ENCODE results near the gene ZSCAN1.

Gene ZSCAN1

DNA sequence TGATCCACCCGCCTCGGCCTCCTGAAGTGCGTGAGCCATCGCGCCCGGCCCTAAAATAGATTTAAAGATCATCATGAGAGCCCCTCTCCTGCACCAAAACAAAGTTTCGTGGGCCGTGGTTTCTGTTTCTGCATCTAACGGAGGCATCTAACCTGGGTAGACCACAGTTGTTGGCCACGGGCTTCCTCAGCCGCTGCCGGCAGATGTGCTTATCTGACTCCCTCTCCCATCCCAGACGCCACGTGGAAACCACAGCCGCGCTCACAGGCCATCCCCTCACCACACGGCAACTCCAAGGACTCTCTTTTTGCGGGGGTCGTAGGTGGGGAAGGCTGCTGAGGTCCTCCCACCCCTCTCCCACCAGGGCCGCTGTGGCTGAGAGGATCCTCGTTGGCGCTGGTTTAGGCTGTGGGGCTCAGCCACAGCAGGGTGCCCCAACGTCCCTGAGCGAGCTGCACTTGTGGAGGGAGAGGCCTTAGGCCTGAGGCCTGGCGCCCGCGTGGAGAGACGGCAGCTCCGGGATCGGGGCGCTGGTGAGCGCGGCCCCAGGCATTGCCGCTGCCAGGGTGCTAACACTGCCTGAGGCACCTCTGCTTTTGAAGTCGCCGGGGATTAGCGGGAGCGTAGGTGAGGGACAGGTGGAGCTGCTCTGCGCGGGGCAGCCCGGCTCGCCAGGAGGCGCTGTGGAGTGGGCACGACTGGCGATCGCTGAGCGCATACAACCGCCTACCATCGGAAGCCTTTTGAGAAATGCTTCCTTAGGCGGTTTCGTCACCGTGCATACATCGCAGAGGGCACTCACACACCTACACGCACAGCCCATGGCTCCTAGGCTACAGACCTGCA lies 8.9 kb downstream of the ZSCAN1 start:
- no peak for FAIRE-seq

DNA sequence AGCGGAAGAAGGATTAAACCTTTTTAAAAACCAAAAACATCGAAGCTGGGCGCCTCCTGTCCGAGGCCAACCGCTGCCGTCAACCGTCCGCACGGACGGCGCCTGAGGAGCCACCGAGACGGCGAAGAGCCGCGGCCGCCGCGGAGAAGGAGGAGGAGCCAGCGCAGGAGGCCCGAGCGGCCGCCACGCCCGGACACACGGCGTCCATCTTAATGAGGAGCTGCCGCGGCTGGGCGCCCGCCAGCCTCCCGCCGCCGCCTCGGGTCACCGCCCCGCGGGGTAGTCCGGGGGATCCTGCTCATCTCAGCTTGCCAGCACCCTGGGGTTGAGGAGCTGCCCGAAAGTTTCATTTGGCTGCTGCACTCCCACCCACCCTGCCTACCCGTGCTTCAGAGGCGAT lies 10.6 kb downstream of the ZSCAN1 start:
- no peak for FAIRE-seq

DNA sequence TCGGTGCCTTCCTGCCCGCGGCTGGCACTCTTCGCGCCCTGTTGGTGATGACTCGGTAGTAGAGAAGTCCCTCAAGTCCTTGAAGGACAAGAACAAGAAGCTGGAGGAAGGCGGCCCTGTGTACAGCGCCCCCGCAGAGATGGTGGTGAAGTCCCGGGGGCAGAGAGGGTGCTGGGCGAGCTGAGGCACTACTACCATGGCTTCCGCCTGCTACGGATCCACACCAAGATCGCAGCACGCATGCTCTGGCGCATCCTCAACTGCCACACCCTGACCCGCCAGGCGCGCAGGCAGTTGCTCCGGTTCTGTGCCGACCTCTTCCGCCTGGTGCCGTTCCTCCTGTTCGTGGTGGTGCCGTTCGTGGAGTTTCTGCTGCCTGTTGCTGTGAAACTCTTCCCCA lies 11.1 kb downstream of the ZSCAN1 start:
- no peak for FAIRE-seq

DNA sequence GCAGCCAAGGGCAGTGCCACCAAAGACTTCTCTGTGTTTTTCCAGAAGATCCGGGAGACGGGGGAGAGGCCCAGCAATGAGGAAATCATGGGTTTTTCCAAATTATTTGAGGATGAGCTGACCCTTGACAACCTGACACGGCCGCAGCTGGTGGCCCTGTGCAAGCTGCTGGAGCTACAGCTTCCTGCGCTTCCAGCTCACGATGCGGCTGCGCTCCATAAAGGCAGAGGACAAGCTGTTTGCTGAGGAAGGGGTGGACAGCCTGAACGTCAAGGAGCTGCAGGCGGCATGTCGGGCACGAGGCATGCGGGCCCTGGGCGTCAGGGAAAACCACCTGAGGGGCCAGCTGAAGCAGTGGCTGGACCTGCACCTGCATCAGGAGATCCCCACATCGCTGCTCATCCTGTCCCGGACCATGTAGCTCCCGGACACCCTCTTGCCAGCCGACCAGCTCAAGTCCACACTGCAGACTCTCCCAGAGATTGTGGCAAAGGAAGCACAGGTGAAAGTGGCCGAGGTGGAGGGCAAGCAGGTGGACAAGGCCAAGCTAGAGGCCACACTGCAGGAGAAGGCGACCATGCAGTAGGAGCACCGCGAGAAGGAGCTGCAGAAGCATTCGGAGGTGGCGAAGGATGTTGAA lies 11.7 kb downstream of the ZSCAN1 start:
- FAIRE-seq, result no peak

DNA sequence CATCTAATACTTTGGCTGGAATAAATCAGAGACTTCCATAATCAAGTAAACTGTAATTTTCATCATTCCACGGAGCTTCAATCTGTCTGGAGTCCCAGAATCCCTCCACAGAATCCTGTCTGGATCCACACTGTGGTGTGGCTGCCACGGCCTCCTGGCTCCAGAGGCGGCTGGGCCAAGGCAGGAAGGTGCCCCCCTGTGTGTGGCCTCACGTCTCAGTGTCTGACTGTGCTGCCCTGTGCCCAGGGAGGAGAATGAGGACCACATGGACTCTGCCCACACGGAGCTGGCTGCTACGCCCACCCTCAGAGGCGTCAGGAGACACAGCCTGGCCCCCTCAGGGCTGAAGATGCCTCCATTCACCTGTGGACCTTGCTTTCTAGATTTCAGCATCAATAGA lies 13.0 kb downstream of the ZSCAN1 start:
- no peak for FAIRE-seq

DNA sequence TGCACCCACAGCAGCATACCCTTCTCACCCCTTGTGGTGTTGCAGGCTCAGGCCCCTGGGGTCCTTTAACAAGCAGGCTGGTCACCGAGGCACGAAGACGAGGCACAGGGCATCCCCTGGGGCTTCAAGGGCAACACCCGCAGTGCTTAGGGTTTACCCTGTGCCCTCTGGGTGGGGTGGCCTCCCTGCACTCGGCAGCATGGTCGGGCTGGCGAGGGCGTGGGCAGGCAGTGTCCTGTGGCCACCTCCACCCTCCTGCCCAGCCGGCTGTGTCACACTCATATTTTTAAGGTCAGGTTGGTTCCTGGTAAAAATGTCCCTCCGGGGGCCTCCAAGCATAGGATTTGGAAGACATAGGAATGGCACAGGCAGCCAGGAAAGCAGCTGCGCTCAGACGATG lies 13.8 kb downstream of the ZSCAN1 start:
- FAIRE-seq, result no peak

DNA sequence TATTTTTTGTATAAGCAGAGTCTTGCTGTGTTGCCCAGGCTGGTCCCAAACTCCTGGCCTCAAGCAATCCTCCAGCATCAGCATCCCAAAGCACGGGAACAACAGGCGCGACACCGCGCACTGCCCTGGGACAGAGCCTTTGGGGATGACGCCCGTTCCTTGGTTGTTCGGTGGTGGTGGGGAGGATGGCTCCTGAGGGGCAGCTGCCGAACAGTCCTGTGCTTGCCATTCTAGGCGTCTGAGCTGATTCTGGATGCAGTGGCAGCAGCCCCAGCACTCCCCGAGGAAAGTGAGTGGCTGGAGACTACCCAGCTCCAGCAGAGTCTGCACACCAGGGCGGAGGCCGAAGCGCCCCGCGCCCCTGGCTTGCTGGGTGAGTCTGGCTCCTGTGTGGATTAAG lies 18.4 kb downstream of the ZSCAN1 start:
- no peak for FAIRE-seq

DNA sequence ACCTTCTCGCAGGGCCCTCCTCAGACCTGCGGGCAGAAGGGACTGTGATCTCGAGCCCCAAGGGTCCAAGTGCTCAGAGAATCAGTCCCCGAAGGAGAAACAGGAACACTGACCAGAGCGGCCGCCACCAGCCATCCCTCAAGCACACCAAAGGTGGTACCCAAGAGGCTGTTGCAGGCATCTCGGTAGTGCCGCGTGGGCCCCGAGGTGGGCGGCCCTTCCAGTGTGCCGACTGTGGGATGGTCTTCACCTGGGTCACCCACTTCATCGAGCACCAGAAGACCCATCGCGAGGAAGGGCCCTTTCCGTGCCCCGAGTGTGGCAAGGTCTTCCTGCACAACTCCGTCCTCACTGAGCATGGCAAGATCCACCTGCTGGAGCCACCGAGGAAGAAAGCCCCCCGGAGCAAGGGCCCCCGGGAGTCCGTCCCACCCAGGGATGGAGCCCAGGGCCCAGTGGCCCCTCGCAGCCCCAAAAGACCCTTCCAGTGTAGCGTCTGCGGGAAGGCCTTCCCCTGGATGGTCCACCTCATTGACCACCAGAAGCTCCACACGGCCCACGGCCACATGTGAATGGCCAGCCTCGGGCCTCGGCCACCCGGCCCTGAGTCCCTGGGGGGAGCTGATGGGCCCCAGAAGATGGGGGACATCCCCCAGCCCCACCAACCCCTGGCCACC lies 19.8 kb downstream of the ZSCAN1 start:
- FAIRE-seq, result no peak

DNA sequence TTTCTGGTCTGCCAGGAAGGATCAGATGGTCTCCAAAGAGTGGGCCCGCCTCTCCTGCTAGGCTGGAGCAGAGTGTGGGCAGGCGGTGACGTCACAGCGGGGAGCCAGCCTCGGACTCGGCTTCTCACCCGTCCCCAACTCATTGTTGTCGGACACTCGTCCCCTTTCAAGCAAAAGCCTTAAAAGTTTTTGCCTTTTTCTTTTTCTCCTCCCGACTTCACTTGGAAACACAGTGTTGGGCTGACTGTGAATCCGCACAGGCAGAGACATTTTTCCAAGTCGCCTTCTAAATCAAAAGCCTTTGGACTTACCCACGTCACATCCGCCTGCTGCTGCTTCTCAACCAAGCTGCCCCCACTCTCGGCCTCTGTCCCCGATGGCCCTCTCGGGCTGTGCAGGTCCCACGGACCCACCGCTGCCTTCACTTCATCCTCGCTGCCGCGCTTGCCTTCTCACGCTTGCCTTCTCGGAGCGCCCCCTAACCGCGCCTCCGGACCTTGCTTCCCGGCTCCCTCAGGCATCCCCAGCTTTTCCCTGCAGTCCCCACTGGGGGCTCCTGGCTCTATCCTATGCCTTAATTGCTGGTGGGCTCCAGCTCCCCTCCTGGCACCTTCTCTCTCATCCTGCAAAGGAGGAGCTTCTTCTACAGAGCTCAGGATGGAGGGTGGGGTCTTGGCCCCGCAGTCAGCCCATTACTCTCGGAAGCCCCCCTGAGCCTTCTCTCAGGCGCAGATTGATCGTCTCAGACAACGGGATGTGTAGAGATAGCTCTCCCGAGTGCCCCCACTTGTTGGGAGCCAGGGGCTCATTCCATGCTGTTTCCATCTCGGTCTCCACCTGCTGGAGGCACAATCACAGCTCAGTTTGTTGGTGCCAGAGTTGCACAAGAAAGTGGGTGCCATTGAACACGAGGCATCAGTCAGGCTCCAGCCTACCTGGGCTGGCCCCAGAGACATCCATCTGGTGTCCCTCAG lies 21.4 kb downstream of the ZSCAN1 start:
- FAIRE-seq, result no peak

DNA sequence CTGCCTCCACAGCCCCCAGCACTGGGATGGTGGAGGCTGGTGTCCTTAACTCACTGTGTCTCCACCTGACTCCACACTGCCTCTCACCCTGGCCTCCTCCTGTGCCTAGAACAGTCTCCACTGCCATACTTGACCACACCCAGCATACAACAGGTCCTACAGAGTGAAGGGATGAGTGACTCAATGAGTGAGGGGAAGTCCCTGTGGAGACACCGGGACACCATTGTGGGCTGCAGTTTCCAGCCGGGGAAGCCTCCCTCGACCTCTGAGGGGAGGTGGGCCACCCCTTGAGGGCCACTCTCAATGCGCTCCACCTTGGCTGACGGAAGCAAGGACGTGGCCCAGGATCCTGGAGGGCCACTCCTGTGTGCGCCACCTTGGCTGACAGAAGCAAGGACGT lies 22.4 kb downstream of the ZSCAN1 start:
- FAIRE-seq, result no peak

DNA sequence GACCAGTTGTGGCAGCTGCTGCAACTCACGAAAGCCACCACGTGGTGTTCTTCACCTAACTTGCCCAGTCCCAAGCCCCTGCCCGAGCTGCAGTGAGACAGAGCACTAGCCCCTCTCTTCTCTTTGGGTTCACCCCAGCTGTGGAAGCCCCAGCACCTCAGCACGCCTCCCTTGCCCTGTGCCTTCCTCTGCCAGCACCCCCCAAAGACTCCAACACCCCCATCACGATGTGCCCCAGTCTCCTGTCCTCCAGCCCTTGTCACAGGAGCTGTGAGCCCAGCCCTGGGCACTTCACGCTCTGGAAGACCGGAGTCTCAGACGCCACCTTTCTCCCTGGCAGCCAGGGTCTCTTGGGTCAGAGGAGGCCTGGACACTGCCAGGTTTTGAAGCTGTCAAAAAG lies 23.0 kb downstream of the ZSCAN1 start:
- FAIRE-seq, result no peak

DNA sequence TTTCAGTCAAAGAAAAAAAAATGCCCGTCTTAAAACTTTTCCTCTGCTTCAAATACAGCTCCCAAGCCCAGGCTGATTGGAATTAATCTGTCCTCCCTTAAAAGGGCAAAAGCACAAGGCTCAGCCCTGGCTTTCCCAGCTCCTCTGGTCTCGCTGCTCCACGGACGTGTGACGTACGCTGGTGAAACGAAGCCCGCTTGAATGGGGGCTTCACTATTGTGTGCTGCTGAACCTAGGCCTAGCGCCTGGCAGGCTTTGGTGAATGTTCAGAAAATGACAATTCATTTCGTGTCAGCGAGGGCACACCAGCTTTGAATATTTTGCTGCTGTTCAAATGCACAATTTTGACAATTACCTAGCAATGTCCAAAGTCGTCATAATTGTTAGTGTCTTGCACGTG lies 24.6 kb downstream of the ZSCAN1 start:
- no peak for FAIRE-seq

DNA sequence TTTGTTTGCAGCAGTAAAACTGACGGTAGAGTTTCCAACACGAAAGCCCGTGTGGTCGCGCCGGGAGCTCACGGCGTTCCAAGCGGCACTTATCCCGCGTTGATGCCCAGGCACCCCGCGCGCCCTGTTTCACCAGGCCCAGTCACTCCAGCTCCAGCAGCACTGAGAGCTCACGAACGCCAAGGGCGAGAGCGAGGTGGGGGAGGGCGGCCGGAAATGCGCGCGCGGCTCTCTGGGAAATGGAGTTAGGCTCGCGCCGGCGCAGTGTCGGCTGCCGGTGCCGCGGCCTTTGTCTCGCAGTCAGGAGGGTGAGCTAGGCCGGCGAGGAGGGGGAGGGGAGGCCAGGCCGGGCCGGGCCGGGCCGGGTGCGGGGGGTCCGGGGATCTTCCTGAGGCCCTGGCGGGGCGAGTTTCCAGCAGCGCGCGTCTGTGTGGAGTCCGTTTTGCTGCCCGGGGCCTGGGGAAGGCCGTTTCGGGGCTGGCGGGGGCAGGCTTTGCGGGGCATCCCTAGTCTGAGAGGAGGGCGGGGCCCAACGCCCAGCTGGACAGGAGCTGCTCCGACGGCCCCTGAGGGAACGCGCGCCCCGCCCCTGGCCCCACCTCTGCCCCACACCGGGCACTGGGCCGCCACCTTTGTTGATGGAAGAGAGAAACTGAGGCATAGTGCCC lies 25.3 kb downstream of the ZSCAN1 start, which contains the start of gene ZNF135:
TSS of gene ZNF135 (plus strand) at position 280 of the 668 bp plus-strand sequence. CDS start 721 bp downstream, outside the sequence.
- no peak for FAIRE-seq

DNA sequence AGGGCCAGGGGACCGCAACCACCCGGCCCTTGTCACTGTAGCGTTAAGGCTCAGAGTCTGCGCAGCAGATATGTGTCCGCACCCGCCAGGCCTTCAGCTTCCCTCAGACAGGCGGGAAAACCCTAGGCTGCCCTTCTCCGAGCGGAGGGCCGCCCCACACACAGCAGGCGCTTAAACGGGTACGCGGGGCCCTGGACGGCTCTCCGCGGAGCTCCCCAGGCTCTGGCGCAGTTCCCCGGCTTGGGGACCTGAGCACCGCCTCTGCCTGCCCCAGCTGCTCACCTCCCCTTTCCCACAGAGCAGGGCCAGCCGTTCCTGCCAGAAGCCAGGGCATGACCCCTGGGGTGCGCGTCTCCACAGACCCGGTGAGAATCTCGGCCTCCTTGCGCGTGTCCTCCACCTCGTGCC lies 25.9 kb downstream of the ZSCAN1 start:
- no peak for FAIRE-seq

DNA sequence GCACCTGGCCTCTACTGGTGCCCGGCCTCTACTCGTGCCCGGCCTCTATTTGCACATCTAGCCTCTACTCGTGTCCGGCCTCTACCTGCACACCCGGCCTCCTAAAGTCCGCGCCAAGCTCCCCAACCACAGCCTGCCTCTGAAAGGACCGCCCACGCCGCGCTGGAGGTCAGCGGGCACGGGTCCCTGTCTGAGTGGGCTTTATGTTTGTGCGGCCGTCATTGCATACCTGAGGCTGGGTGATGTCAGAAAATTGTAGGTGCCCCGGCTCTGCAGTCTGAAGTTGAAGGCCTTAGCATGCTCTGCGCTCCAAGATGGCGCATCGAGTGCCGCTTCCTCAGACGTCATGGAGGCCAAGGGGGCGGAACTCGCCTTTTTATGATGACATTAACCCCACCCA lies 26.4 kb downstream of the ZSCAN1 start:
- FAIRE-seq, result no peak

DNA sequence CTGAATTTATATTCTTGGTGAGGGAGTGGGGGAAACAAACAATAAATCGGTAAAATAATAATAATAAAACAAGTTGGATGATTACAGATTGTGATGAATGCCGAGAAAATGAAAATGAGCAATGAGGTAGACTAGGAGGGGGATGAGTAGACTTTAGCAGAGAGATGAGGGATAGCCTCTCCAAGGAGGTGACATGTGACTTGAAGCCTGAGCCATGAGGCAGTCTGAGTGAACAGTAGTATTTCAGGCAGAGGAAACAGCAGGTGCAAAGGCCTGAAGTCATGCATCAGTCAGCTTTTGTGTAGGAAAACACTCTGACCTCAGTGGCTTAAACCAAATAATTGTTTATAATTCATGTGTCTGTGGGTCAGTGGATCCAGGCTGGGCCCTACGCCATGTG lies 29.9 kb downstream of the ZSCAN1 start:
- FAIRE-seq, result no peak

DNA sequence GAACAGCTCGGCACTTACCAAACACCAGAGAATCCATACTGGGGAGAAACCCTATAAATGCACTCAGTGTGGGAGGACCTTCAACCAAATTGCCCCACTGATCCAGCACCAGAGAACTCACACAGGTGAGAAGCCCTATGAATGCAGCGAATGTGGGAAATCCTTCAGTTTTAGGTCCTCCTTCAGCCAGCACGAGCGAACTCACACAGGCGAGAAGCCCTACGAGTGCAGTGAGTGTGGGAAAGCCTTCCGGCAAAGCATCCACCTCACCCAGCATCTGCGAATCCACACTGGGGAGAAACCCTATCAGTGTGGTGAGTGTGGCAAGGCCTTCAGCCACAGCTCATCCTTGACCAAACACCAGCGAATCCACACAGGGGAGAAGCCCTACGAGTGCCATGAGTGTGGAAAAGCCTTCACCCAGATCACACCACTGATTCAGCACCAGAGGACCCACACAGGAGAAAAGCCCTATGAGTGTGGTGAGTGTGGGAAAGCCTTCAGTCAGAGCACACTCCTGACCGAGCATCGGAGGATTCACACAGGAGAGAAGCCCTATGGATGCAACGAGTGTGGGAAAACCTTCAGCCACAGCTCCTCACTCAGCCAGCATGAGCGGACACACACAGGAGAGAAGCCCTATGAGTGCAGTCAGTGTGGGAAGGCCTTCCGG lies 33.6 kb downstream of the ZSCAN1 start:
- FAIRE-seq, result no peak

DNA sequence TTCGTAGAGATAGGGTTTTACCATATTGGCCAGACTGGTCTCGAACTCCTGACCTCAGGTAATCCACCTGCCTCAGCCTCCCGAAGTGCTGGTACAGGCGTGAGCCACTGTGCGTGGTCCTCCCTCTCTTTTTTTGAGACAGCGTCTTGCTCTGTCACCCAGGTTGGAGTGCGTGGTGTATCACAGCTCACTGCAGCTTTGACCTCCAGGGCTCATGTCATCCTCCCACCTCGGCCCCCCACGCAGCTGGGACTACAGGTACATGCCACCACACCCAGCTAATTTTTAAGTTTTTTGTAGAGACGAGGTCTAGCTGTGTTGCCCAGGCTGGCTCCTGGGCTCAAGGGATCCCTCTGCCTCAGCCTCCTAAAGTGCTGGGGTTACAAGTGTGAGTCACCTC lies 46.0 kb downstream of the ZSCAN1 start:
- FAIRE-seq, result no peak

DNA sequence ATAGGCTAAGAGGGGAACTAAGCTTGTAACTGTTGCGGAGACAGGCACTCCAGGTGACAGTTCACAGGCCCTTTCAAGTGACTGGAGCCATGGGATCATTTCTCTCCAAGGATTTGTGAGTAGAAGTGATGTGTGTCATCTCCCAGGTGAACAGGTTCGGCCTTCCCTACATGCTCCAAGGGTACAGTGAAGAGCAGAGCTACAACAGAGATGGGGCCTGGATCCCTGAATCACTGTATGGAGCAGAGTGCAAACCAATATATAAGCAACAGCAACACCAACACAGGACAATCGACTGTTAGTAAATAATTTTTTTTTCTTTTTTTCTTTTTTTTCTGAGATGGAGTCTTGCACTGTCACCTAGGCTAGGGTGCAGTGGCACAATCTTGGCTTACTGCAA lies 49.2 kb downstream of the ZSCAN1 start:
- FAIRE-seq, result no peak

DNA sequence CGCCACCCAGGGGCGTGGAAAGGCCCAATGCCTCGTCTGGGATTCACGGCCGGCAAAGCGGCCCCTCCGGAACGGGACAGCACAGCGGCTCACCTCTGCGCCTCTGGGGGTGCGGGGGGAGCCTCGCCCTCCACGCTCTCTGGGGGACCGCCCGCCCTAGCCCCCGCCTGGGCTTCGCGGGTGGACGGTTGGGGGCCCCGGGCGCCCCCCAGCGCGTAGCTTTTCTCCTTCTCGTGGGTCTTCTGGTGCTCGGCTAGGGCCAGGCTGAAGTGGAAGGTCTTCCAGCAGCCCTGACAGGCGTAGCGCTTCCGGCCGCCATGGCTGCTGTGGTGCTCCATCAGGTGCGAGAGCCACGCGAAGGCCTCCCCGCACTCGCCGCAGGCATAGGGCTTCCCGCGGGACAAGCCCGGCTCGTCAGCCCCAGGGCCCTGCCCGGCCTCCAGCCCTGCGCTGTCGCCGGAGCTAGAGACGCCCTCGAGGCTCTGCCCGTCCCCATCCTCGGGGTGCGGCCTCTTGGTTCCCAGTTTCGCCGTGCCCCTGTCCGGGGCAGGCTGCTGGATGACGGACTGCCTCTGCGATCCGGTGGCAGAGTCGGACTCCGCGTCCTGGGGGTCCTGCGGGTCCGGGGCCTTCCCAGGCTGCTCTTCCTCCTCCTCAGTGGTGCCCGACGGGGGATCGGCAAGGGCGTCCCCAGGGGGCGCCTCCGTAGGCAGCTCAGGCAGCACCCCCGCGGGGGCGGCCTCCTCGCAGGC lies 50.9 kb downstream of the ZSCAN1 start:
- FAIRE-seq, result no peak

DNA sequence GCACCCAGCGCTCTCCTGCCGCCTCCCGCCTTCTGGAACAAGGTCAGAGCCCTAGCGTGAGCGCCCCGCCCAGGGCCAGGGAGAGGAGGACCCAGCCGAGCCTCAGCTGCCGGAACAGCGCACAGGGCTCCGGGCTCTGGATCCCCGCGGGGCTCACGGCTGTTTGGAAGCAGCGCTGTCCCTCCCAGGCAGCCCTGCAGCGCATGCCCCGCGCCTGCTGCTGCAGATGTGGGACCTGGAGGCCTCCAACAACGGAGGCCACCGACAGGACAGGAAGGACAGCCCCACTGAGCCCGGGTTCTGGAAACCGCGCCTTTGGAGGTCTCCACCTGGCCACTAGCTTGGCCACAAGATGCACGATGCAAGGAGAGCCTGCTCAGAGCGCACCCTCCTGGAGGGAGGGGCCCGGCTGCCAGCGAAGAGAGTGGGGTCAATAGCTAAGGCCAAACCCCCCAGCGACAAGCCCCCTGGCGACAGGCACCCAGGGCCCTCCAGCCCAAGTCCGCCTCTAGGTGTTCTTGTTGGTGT lies 51.6 kb downstream of the ZSCAN1 start:
- FAIRE-seq, result no peak
